CD4-positive, CD25-positive, alpha-beta regulatory T cell (primary cell): Measurements from ENCODE around the gene E2F1. TPM values are rescaled to one million over a fixed set of nuclear protein-coding genes. Genes with fewer than 3 reads are reported as not detected.

Experiments used
- ATAC-seq, 2 donors: fragments of 150-1000 bp; cut with Tn5 transposase; one replicate each; pipeline ENCODE4 v1.10.0; 2021; ENCODE audit warnings: low read depth in 2 of 2, moderate number of reproducible peaks in 2 of 2, moderate library complexity in 1 of 2
- DNase-seq, 3 donors: peaks; one replicate each; pipeline versions ENCODE4 v3.0.0 to v3.0.0-alpha.2; 2012 to 2022; ENCODE audit warnings: mixed read lengths in 1 of 3
- H3K27ac ChIP-seq: one replicate; pipeline ENCODE4 v1.7.0; 2013; ENCODE audit warnings: mild to moderate bottlenecking, low read length; ENCODE audit not compliant: insufficient read depth, poor library complexity, severe bottlenecking
- H3K27me3 ChIP-seq: one replicate; pipeline ENCODE4 v1.7.0; 2013; ENCODE audit warnings: low read length; ENCODE audit not compliant: control insufficient read depth, insufficient read depth
- H3K36me3 ChIP-seq: one replicate; pipeline ENCODE4 v1.7.0; 2013; ENCODE audit warnings: mild to moderate bottlenecking, low read length, moderate library complexity; ENCODE audit not compliant: control insufficient read depth, insufficient read depth
- H3K4me1 ChIP-seq: 2 replicates; pipeline ENCODE4 v1.7.0; 2013; ENCODE audit warnings: mild to moderate bottlenecking, low read length; ENCODE audit not compliant: insufficient read depth, control insufficient read depth, poor library complexity, severe bottlenecking
- H3K4me3 ChIP-seq: one replicate; pipeline ENCODE4 v1.7.0; 2013; ENCODE audit warnings: low read depth, mild to moderate bottlenecking, low read length, moderate library complexity
- H3K9me3 ChIP-seq, 2 experiments: 1 replicate in 1 of 2; 2 replicates in 1 of 2; pipeline ENCODE4 v1.7.0; 2013; ENCODE audit warnings: low read length in 2 of 2, mild to moderate bottlenecking in 1 of 2, moderate library complexity in 1 of 2; ENCODE audit not compliant: control insufficient read depth in 2 of 2
- H3K27ac Mint-ChIP-seq, 3 donors: one replicate each; pipeline ENCODE4 v1.8.0; 2020 to 2022; ENCODE audit warnings: mild to moderate bottlenecking in 3 of 3, mixed read lengths in 3 of 3, moderate library complexity in 2 of 3
- H3K27me3 Mint-ChIP-seq: one replicate; pipeline ENCODE4 v1.8.0; 2022; ENCODE audit warnings: mild to moderate bottlenecking, mixed read lengths
- H3K36me3 Mint-ChIP-seq: one replicate; pipeline ENCODE4 v1.8.0; 2020; ENCODE audit warnings: mixed read lengths
- H3K4me1 Mint-ChIP-seq, 4 donors: one replicate each; pipeline ENCODE4 v1.8.0; 2020 to 2022; ENCODE audit warnings: mixed read lengths in 4 of 4, mild to moderate bottlenecking in 1 of 4
- H3K4me3 Mint-ChIP-seq, 4 donors: one replicate each; pipeline ENCODE4 v1.8.0; 2020 to 2022; ENCODE audit warnings: mild to moderate bottlenecking in 4 of 4, mixed read lengths in 4 of 4, moderate library complexity in 3 of 4
- H3K9me3 Mint-ChIP-seq, 7 donors: one replicate each; pipeline ENCODE4 v1.8.0; 2020 to 2022; ENCODE audit warnings: mixed read lengths in 7 of 7, mild to moderate bottlenecking in 3 of 7, moderate library complexity in 2 of 7
- polyA plus RNA-seq, 4 donors: library from polyadenylated mRNA; unstranded; fragments of 300-500 nt; fragmentation: Illumina TruSeq; gene quantifications; one replicate each; pipeline ENCODE4 v1.2.3, GENCODE V29; 2021
- total RNA-seq: library from RNA; stranded (reverse); gene quantifications from one replicate; pipeline ENCODE4 v1.2.3, GENCODE V29; 2022

The E2F1 gene
- total and polyA plus RNA-seq, 5 donors from 2014 or later = 0.48 to 3.1 (median 0.94) TPM

- no peak for ATAC-seq
- no peak overlapping the region for H3K27ac ChIP-seq
- peaks cover 16% of the 10 kb centered on the region for H3K4me1 ChIP-seq
- peaks cover 56% of the 10 kb centered on the region for H3K36me3 ChIP-seq
- Mint-ChIP-seq H3K27me3 (no peaks in the 10 kb centered on the region), H3K36me3 (peaks cover 51% of the 10 kb centered on the region), H3K27ac (no peak overlapping the region), H3K9me3 (peaks cover 0 to 2% (median 0%) of the 10 kb centered on the region in 7 donors), H3K4me3 (no peak overlapping the region), H3K4me1 (peaks cover 12 to 27% (median 19%) of the 10 kb centered on the region in 4 donors)
- H3K9me3 ChIP-seq = no peaks in the 10 kb centered on the region
- no peak for DNase-seq
- H3K27me3 ChIP-seq = no peaks in the 10 kb centered on the region
- no peak overlapping the region for H3K4me3 ChIP-seq
Observed at GRCh38 chr20:33627577-33628216, 58.5 kb downstream of the E2F1 start.

GRCh38 chr20:33626190-33626589 is 60.0 kb downstream of the E2F1 start:
- H3K9me3 Mint-ChIP-seq = peaks cover 0 to 2% (median 0%) of the 10 kb centered on the region in 7 donors
- peak overlapping the region in 1 of 3 donors; percentile 78 for H3K27ac Mint-ChIP-seq
- no peaks in the 10 kb centered on the region for H3K9me3 ChIP-seq
- no peak overlapping the region for H3K27ac ChIP-seq
- H3K4me1 ChIP-seq = peaks cover 16% of the 10 kb centered on the region
- DNase-seq = no peak
- peaks cover 55% of the 10 kb centered on the region for H3K36me3 ChIP-seq
- peaks cover 18 to 34% (median 23%) of the 10 kb centered on the region in 4 donors for H3K4me1 Mint-ChIP-seq
- H3K4me3 ChIP-seq = no peak overlapping the region
- no peaks in the 10 kb centered on the region for H3K27me3 Mint-ChIP-seq
- H3K4me3 Mint-ChIP-seq = no peak overlapping the region
- H3K27me3 ChIP-seq = no peaks in the 10 kb centered on the region
- peaks cover 53% of the 10 kb centered on the region for H3K36me3 Mint-ChIP-seq
- ATAC-seq = no peak

Other genes with a start within 250 kb of the E2F1 start
- gene SNTA1, start 242.6 kb downstream of the E2F1 start, total RNA-seq = 6.2 TPM
- gene SNTA1, start 242.6 kb downstream of the E2F1 start, polyA plus RNA-seq = 1 to 10 TPM; 3.8 to 8.0 (median 4.9) TPM
- 31.0 TPM for gene CBFA2T2, start 196.3 kb downstream of the E2F1 start, total RNA-seq
- gene CBFA2T2, start 196.3 kb downstream of the E2F1 start, polyA plus RNA-seq = 10 to 100 TPM; 11.8 to 14.8 (median 13.2) TPM
- not detected for gene C20orf144, start 24.1 kb downstream of the E2F1 start, total RNA-seq
- under 1 TPM in 1 of 4 donors, not detected in 3; 0.41 TPM for gene C20orf144, start 24.1 kb downstream of the E2F1 start, polyA plus RNA-seq
- 2.0 TPM for gene ACTL10, start 19.4 kb downstream of the E2F1 start, total RNA-seq
- gene ACTL10, start 19.4 kb downstream of the E2F1 start, polyA plus RNA-seq = 10 to 100 TPM in 1 of 4 donors, 1 to 10 TPM in 3; 7.1 to 11.6 (median 8.6) TPM
- gene NECAB3, start 12.0 kb downstream of the E2F1 start, total RNA-seq = 15.6 TPM
- 1 to 10 TPM; 3.0 to 6.3 (median 3.6) TPM for gene NECAB3, start 12.0 kb downstream of the E2F1 start, polyA plus RNA-seq
- 5.3 TPM for gene PXMP4, start 33.9 kb upstream of the E2F1 start, total RNA-seq
- gene PXMP4, start 33.9 kb upstream of the E2F1 start, polyA plus RNA-seq = 10 to 100 TPM; 10.7 to 14.5 (median 11.8) TPM
- gene ZNF341, start 45.6 kb upstream of the E2F1 start, total RNA-seq = 4.6 TPM
- 1 to 10 TPM in 3 of 4 donors, under 1 TPM in 1; 0.89 to 2.0 (median 1.2) TPM for gene ZNF341, start 45.6 kb upstream of the E2F1 start, polyA plus RNA-seq
- gene CHMP4B, start 125.0 kb upstream of the E2F1 start, total RNA-seq = 49.0 TPM
- gene CHMP4B, start 125.0 kb upstream of the E2F1 start, polyA plus RNA-seq = 1 to 10 TPM; 3.1 to 6.0 (median 4.2) TPM